ENCODE results near the gene TCP1. TPM values are rescaled to one million over a fixed set of nuclear protein-coding genes. Genes with fewer than 3 reads are reported as not detected.
"Not testable (repeated sequence)": the region's sequence is repeated elsewhere in the genome, so short reads cannot be mapped to it uniquely, and the experiment has no call there.

Gene TCP1
- total RNA-seq, 1 donor from 2014 or later = 120 TPM

GRCh38 chr6:159732550-159732949 lies 56.9 kb downstream of the TCP1 start:
- not testable (repeated sequence) for ATAC-seq

- no peak for ATAC-seq
Measured at GRCh38 chr6:159730332-159730676, 59.1 kb downstream of the TCP1 start.

DNA sequence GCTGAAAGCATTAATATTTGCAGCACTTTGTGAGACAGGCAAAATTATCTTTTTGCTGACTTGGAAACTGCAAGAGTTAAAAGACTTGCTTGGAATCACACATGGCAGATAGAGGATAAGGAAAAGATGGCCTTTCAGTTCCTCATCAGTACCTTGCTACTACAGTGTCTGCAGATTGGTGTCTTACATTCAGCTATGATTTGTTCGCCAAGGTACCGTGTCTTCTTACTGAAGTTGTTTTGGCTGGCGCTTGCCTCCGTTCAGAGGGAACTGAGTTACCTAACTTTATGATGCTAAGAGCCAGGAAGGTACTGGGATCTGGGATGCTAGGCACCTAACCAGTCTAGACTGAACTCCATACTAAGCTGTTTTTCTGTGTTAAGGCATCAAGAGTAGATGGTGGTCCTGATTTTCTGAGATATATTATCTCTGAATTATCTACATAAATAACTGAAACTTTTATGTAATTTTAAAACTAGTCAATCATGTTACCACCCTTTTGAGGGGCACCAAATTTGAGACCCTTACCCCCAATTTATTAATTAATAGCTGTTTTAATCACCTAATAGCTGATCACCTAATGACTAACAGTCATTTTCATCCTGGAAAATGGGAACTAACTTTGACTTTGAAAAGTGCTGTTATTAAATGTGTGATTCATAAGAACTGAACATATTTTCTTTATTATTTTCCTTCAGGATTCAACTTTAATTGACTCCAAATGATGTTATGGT lies 59.6 kb downstream of the TCP1 start:
- ATAC-seq = no peak

GRCh38 chr6:159728531-159728964 lies 60.9 kb downstream of the TCP1 start:
- no peak for ATAC-seq

Other genes starting within 250 kb of the TCP1 start
- gene SOD2, start 96.4 kb downstream of the TCP1 start, total RNA-seq = 280 TPM
- gene WTAP, start 62.1 kb downstream of the TCP1 start, total RNA-seq = 71.0 TPM
- gene ACAT2, start 27.6 kb downstream of the TCP1 start, total RNA-seq = 151 TPM
- gene MRPL18, start 865 bp upstream of the TCP1 start, total RNA-seq = 53.9 TPM
- not detected for gene PNLDC1, start 10.7 kb upstream of the TCP1 start, total RNA-seq
- gene MAS1, start 101.4 kb upstream of the TCP1 start, total RNA-seq = not detected
- 53.5 TPM for gene IGF2R, start 179.5 kb upstream of the TCP1 start, total RNA-seq